Activated T-helper 9 cell treated with anti-CD3 and anti-CD28 coated beads, Interleukin-2, amount 50 U/mL, for 16 hours (primary cell): ENCODE measurements around the gene ACOX3.
A peak's percentile ranks its signal among the peaks of the same experiment; 100 is the strongest.
"Not testable (repeated sequence)": the region's sequence is repeated elsewhere in the genome, so short reads cannot be mapped to it uniquely, and the experiment has no call there.

Experiments used
- DNase-seq: peaks from one replicate; pipeline ENCODE4 v3.0.0-alpha.2; 2020; ENCODE audit warnings: low read depth

The ACOX3 gene

DNA sequence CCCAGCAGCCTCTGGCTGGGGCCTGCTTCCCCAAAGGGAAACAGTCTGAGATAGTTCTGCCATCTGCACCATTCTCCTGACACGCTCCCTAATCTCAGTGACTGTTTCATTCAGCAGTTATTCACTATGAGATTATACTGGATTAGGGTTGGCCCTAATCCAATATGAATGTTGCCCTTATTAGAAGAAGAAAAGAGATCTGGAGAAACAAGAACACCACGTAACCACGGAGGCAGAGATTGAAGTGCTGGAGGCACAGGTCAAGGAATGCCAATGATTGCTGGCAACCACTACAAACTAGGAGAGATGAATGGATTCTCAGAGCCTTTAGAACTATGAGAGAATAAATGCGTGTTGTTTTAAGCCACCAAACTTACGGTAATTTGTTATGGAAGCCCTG lies 7.4 kb downstream of the ACOX3 start:
- no peak for DNase-seq

DNA sequence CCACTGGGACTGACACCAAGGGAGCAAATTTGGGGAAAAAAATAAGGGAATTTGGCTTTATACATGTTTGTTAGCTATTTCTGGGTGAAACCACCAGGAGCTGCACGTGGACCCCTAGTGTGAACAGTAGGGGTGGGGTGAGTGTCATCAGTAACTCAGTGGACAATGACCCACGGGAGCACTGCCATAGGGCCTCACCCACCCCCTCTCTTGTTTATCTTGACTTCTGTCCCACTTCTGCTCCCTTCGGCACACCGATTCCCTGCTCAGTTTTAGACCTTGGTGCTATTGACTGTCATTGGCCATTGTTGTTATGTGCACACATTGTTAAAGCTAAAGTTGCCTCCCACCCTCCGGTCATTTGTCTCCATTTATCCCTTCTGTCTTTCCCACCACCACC lies 9.0 kb downstream of the ACOX3 start:
- DNase-seq, result no peak

- DNase-seq, result peak; percentile 89
Measured at GRCh38 chr4:8428288-8429097, 12.0 kb downstream of the ACOX3 start.

- no peak for DNase-seq
Measured at GRCh38 chr4:8427761-8428287, 12.7 kb downstream of the ACOX3 start.

GRCh38 chr4:8427262-8427661 lies 13.3 kb downstream of the ACOX3 start:
- no peak for DNase-seq

- DNase-seq, result no peak
Measured at GRCh38 chr4:8422786-8423185, 17.7 kb downstream of the ACOX3 start.

- DNase-seq, result no peak
Measured at GRCh38 chr4:8422327-8422726, 18.2 kb downstream of the ACOX3 start.

DNA sequence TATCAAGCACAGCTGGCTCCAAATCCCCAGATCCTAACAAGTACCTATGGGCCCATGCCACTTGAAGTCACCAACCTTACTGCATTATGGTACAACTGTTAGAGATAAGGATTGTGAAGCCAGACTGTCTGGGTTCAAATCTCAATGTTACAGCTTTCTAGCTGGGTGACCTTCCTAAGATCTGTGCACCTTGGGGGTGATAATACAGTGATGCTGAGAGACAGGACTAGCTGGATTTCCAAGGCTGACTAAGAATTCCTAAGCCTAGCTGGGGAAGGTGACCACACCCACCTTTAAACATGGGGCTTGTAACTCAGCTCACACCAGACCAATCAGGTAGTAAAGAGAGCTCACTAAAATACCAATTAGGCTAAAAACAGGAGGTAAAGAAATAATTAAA lies 20.4 kb downstream of the ACOX3 start:
- not testable (repeated sequence) for DNase-seq

DNA sequence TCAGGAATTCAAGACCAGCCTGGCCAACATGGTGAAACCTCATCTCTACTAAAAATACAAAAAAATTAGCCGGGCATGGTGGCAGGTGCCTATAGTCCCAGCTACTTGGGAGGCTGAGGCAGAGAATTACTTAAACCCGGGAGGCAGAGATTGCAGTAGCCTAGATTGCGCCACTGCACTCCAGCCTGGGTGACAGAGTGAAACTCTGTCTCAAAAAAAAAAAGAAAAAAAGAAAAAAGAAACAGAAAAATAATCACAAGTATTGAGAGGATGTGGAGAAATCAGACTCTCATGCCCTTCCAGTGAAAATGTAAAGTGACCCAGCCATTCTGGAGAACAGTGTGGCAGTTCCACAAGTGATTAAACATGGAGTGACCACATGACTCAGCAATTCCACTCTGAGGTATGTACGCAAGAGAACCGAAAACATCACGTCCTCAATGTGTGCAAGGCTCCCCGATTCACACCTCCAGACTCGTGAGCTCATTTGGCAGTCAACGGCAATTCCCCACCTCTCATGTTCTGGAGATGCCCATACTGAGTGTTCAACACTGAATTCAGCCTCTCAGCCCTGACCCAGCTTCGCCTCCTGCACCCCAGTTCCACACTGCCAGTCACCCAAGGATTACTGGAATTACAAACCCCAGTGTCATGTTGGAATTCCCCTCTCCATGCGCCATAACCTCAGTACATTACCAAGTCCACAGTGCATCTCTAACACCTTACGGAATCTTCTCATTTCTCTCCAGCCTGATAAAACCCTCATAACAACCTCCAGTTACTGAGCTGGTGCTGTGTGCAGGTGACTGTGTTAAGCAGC lies 21.1 kb downstream of the ACOX3 start:
- peak; percentile 43 for DNase-seq

- DNase-seq, result no peak
Measured at GRCh38 chr4:8417071-8417614, 23.4 kb downstream of the ACOX3 start.

GRCh38 chr4:8414377-8414776 lies 26.1 kb downstream of the ACOX3 start:
- peak; percentile 52 for DNase-seq

GRCh38 chr4:8412288-8412687 lies 28.2 kb downstream of the ACOX3 start:
- no peak for DNase-seq

DNA sequence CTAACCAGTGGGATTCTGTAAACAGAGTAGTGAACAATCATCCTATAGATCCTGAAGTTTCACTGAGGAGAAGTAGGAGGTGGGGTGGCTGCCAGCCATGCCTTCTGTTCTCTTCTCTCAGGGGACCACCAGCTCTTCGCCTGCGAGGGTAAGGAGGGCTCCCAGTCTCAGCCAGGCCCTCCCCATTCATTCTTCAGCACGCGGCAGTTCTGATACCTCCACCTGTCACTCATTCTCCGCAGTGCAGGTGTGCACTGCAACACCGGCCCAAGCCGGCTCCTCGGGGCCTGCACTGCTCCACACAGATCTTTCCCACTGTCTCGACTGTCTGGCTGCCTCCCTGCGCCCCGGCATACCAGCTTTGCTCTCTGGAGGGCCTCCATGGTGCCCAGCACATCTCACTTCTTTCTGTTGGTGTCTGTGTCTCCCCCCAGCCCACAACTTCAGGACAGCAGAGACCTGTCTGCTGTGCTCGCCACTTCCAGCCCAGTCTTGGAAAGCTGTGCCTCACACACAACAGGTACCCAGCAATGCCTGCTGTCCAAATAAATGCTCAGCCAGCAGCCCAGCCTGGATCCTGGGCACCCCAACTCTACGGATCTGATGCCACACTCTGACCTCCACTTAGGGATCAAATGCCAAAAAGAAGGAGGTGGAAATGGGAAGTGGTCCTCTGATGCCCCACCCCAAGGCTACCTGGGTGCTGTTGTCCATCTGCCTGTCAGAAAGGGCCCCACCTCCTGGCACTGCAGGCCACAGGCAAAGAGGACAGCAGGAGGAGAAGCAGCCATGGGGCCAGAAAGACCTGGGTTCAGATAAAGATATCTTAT lies 29.0 kb downstream of the ACOX3 start:
- DNase-seq, result no peak

GRCh38 chr4:8410641-8411271 lies 29.8 kb downstream of the ACOX3 start:
- no peak for DNase-seq

DNA sequence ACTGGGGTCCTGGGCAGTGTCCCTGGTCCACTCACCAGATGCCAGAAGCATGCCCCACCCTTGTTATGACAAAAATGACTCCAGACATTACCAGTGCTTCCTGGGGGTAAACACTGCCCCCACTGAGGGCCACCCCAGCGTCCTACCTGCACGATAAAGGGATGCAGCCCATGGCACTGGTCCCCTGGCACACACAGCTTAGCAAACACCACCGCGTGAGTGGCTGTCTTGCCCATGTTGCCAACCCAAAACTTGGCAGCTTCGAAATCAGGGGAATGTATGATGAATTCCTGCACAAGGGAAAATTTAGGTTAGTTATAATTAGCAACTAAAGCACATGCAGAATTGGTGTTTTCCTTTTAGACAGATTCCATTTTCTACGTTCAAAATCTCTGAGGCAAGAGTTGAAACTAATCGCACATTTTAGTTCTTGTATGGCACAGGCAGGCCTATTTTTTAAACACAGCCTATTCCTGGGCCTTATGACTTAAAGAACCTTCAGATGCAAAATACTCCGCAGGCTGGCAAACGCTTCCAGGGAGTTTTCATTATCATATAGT lies 30.4 kb downstream of the ACOX3 start:
- no peak for DNase-seq

- peak; percentile 24 for DNase-seq
Measured at GRCh38 chr4:8409264-8410065, 31.1 kb downstream of the ACOX3 start.

DNA sequence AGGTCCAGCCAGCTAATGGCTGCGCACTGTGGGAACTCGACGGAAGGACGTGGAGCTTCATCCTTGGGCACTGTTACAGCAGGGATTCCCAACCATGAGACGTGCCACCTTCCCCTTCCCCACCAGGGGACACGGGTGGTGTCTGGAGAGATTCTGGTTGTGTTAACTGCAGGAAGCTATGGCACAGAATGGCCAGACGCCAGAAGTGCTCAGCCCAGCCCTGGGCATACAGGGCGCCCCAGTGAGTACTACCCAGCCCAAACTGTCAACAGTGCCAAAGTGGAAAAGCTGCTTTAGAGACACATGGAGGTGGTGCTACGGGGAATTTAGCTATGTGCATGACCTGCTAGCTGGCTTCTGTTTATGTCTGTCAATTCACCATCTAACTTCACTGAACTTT lies 32.8 kb downstream of the ACOX3 start:
- DNase-seq, result no peak

GRCh38 chr4:8407316-8407715 lies 33.2 kb downstream of the ACOX3 start:
- no peak for DNase-seq

- not testable (repeated sequence) for DNase-seq
Measured at GRCh38 chr4:8406887-8407286, 33.6 kb downstream of the ACOX3 start.

- no peak for DNase-seq
Measured at GRCh38 chr4:8405516-8405875, 35.0 kb downstream of the ACOX3 start.
